HAP-1 (cell line): ENCODE measurements around the gene HDAC4.
"Not testable (repeated sequence)": the region's sequence is repeated elsewhere in the genome, so short reads cannot be mapped to it uniquely, and the experiment has no call there.

Experiments
- DNase-seq, 2 experiments: peaks; one replicate each; pipeline ENCODE4 v3.0.0-alpha.2; 2016 to 2020; ENCODE audit warnings: low spot score in 2 of 2
- H3K27me3 ChIP-seq: fragments of 250-450 bp; sonication (Bioruptor Pico); 2 replicates; pipeline ENCODE4 v1.5.1; 2020; ENCODE audit warnings: low read depth, mild to moderate bottlenecking, moderate library complexity
- H3K36me3 ChIP-seq: fragments of 250-450 bp; sonication (Bioruptor Pico); replicated peaks from 2 replicates; pipeline ENCODE4 v1.5.1; 2020; ENCODE audit warnings: mild to moderate bottlenecking
- H3K4me1 ChIP-seq: fragments of 250-450 bp; sonication (Bioruptor Pico); 2 replicates; pipeline ENCODE4 v1.5.1; 2020; ENCODE audit warnings: mild to moderate bottlenecking
- H3K4me3 ChIP-seq: fragments of 250-450 bp; sonication (Bioruptor Pico); 2 replicates; pipeline ENCODE4 v1.5.1; 2020; ENCODE audit warnings: mild to moderate bottlenecking, moderate library complexity
- H3K9me3 ChIP-seq: fragments of 250-450 bp; sonication (Bioruptor Pico); 2 replicates; pipeline ENCODE4 v1.5.1; 2020; ENCODE audit warnings: mild to moderate bottlenecking, moderate library complexity
- in situ Hi-C: fragments of 300-500 bp; cut with MboI; formaldehyde crosslinking; loops from 3 replicates; pipeline ENCODE4 v1.14.3; 2020; ENCODE audit warnings: low sequenced_read_pairs, inconsistent platforms, mixed read lengths

Gene HDAC4

GRCh38 chr2:239400596-239401066 lies at the start of gene HDAC4:
TSS of gene HDAC4 (minus strand) at chr2:239401020. CDS start at chr2:239352699, 48,321 bp downstream.
- in situ Hi-C loops: no loop called here
- no peak for DNase-seq
- Histone ChIP-seq H3K9me3 (no peaks in the 10 kb centered on the region), H3K27me3 (no peaks in the 10 kb centered on the region), H3K4me1 (peaks cover 30% of the 10 kb centered on the region), H3K36me3 (no peaks in the 10 kb centered on the region), H3K4me3 (peak within 1 kb of the TSS; percentile 74)

DNA sequence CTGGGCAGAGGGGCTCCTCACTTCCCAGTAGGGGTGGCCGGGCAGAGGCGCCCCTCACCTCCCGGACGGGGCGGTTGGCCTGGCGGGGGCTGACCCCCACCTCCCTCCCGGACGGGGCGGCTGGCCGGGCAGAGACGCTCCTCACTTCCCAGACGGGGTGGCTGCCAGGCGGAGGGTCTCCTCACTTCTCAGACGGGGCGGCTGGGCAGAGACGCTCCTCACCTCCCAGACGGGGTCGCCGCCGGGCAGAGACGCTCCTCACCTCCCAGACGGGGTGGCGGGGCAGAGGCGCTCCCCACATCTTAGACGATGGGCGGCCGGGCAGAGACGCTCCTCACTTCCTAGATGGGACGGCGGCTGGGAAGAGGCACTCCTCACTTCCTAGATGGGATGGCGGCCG lies 48.6 kb upstream of the HDAC4 start:
- H3K27me3 ChIP-seq, in situ Hi-C loops, H3K4me1 ChIP-seq, H3K36me3 ChIP-seq, H3K4me3 ChIP-seq, H3K9me3 ChIP-seq, DNase-seq: not testable (repeated sequence)

DNA sequence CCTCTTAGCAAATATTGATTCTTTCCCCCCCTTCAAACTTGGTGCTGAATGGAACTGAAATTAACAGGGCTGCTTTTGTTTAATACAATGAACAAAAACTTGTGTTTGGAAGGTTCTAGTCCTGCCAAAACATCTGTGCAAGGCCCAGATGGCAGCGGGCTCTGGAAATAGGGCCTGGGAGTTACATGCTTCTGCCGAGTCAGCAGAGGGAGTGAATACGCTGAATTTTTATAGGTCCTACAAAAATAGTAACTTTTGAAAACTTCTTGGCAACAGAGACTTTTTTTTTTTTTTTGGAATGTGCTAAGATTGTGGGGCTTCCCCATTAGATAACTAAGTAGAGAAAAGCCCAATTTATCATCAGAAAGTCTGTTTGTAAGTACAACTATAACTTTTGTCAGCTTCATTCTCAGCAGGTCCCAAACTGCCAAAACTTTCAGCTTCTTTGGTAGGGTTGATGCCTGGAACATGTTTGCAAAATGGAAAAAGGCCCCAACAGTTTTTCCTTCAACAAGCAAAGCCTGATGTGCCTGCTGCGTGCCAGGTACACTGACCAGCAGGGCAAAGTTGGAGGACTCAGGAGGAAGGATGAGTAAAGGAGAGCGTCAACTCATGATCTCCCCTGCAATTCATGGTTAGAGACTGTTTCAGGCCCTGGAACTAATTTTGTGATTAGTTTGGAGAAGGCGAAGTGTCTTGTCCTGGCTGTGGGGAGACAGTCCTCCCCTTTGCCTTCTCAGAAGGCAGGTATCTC lies 45.1 kb upstream of the HDAC4 start:
- DNase-seq: no peak
- Histone ChIP-seq H3K4me1 (no peaks in the 10 kb centered on the region; the same call in 1 of the 2 replicates), H3K36me3 (no peaks in the 10 kb centered on the region), H3K27me3 (peaks cover 11% of the 10 kb centered on the region), H3K9me3 (no peaks in the 10 kb centered on the region; the same call in 1 of the 2 replicates), H3K4me3 (no peak overlapping the region)
- in situ Hi-C loops: no loop called here

DNA sequence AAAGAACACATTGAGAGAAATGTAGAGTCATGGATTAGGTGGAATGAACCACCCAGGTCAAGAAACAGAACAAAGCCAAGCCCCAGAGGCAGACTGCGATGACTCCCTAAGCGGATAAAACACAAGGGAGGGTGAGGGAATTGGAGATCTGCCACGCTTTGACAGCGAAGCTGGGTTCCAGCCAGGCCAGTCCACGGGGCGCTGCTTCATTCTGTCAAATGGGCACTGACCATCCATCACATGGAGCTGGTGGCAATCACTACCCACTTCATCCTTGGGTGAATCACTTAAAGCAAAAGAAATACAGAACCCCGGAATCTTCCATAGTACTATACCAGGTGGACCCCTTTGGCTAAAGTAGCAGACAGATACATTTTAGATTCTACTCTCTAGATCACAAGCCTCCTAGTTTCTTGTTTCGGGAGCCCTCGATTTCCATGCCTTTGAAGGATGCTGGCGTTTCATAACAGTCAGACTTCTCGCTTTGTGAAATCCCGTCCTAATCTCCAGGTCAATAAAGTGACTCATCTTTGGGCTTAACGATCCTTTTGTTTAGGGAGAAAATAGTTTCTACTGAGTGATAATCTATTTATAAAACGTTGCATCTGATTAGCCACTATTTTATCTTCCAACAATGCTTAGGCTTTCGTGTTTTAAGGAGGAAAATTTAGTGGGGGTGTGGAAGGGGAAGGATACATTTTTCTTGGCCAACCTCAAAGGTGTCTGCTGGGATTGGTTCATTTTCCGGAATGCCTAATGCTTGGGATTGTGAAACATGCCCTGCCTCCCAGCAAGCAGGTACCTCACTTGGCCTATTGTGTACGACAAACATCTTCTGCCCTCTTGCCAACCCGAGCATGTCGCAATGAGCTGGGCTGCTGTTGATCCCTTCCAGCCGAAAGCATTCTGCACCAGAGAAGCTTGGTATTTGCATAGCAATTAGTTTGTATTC lies 44.1 kb upstream of the HDAC4 start:
- Histone ChIP-seq H3K27me3 (peaks cover 17% of the 10 kb centered on the region), H3K4me3 (no peak overlapping the region), H3K36me3 (no peaks in the 10 kb centered on the region), H3K9me3 (no peaks in the 10 kb centered on the region; the same call in 1 of the 2 replicates), H3K4me1 (no peaks in the 10 kb centered on the region; the same call in 1 of the 2 replicates)
- in situ Hi-C loops: no loop called here
- DNase-seq: peak; percentile 24 to 33

DNA sequence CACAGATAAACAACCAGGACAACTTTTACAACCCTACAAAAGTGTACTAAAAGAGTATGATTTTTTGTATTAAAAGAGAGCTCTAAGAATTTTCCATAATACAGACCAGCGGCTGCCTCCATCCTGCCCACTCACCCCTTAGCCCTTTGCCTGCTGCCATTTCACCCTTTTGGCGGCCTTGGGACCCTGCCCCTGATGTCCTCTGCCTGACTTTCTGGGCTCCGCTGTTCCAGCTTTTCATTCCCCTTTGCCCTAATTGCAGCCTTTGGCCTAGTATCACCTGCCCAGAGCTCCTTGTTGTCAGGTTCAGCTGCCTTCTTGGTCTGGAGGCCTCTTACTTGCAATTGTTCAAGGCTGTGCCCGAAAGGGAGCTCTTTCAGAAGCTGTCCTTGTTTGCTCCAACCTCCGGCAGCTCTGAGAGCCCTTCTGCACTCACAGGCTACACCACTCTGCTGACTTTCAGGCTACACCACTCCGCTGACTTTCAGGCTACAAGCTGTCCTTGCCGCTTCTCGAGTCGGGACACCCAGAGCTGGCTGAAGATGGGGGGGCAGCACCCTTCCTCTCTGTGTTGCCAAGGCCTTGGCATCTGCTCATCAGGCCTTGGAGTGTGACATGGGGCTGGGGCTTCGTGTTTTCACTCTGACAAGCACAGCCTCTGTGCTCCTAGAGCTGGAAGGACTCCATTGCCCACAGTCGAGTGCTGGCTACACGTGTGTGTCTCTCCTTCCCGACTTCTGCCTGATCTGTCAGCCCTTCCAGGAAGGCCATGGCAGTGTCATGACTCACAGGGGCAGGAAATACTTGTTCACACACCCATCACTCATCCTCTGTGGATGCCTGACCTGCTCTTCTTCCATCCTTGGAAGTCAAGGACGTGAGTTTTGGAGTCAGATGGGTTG lies 43.1 kb upstream of the HDAC4 start:
- no peaks in the 10 kb centered on the region for H3K36me3 ChIP-seq
- no peak overlapping the region for H3K4me3 ChIP-seq
- no peaks in the 10 kb centered on the region; the same call in 1 of the 2 replicates for H3K4me1 ChIP-seq
- no peak for DNase-seq
- H3K27me3 ChIP-seq: peaks cover 19% of the 10 kb centered on the region
- no peaks in the 10 kb centered on the region; the same call in 1 of the 2 replicates for H3K9me3 ChIP-seq
- in situ Hi-C loops: no loop called here

DNA sequence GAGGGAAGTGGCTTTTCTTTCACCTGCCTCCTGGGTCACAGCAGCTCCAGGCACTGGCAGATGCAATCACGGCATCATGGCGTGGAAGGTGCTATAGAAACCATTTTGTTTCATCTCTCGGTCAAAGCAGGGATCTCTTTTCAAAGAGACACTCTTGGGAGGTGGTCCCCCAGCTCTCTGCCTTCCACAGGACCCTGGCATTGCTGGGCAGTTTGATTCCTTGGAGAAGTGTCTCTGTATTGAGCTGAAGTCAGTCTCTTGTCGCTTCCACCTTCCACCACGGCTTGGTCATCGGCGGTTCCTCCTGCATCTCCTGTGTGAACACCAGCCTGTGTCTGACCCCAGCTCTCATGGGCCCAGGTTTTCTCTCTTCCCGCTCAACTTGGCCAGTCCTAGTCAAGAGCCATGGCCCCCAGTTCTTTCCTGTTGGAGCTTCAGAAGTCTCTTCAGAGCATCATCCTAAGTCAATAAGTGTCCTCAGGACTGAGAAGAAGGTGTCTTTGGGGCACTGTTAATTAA lies 42.3 kb upstream of the HDAC4 start:
- Histone ChIP-seq H3K4me3 (no peak overlapping the region), H3K9me3 (no peaks in the 10 kb centered on the region; the same call in 1 of the 2 replicates), H3K36me3 (no peaks in the 10 kb centered on the region), H3K27me3 (peaks cover 20% of the 10 kb centered on the region), H3K4me1 (no peaks in the 10 kb centered on the region; the same call in 1 of the 2 replicates)
- in situ Hi-C loops: no loop called here
- DNase-seq: no peak

DNA sequence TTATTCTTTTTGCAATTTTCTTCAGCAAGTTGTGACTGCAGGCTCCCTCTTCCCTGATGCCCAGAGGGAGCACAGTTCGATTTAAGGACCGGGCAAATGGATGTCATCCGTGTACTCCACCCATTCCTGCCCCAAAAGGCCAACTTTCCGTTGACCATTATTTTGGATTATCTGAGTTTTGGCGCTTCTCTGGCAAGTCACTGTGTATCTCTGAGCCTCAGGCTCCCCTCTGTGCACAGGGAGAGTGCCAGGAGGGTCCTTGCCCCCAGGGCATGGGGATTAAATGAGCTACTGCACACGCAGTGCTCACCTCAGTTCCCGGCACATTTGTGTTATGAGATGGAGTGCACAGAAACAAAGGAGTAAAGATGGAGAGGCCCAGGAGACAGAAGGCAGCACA lies 41.4 kb upstream of the HDAC4 start:
- DNase-seq: no peak
- H3K36me3 ChIP-seq: no peaks in the 10 kb centered on the region
- H3K9me3 ChIP-seq: no peaks in the 10 kb centered on the region; the same call in 1 of the 2 replicates
- peaks cover 20% of the 10 kb centered on the region for H3K27me3 ChIP-seq
- in situ Hi-C loops: no loop called here
- no peak overlapping the region for H3K4me3 ChIP-seq
- H3K4me1 ChIP-seq: no peaks in the 10 kb centered on the region; the same call in 1 of the 2 replicates

GRCh38 chr2:239441261-239442078 lies 40.6 kb upstream of the HDAC4 start:
- no peaks in the 10 kb centered on the region; the same call in 1 of the 2 replicates for H3K4me1 ChIP-seq
- no peak overlapping the region for H3K4me3 ChIP-seq
- H3K36me3 ChIP-seq: no peaks in the 10 kb centered on the region
- DNase-seq: no peak
- in situ Hi-C loops: no loop called here
- peaks cover 20% of the 10 kb centered on the region for H3K27me3 ChIP-seq
- no peaks in the 10 kb centered on the region; the same call in 1 of the 2 replicates for H3K9me3 ChIP-seq

DNA sequence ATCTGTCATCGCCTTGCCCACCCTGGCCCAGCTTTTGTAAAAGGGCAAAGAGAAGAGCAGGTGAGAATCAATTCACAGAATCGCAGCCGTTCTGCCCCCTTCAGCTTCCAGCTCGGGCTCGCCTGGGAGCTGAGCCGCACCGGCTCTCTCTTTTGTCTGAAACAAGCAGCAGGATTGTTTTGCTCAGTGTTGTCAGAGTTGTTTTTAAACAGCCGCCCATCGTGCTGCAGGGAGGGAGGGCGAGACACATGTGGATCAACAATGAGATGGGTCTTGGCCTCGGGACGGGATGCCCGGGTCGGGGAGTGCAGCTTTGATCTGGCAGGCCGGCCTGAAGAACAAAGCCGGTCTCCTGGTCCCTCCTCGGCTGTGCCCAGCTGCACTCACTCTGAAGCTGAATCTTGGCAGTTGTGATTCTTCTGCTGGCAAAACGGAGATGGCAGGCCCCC lies 39.7 kb upstream of the HDAC4 start:
- no peak for DNase-seq
- Histone ChIP-seq H3K36me3 (no peaks in the 10 kb centered on the region), H3K9me3 (no peaks in the 10 kb centered on the region), H3K27me3 (peaks cover 20% of the 10 kb centered on the region), H3K4me1 (no peaks in the 10 kb centered on the region; the same call in 1 of the 2 replicates), H3K4me3 (no peak overlapping the region)
- in situ Hi-C loops: no loop called here

DNA sequence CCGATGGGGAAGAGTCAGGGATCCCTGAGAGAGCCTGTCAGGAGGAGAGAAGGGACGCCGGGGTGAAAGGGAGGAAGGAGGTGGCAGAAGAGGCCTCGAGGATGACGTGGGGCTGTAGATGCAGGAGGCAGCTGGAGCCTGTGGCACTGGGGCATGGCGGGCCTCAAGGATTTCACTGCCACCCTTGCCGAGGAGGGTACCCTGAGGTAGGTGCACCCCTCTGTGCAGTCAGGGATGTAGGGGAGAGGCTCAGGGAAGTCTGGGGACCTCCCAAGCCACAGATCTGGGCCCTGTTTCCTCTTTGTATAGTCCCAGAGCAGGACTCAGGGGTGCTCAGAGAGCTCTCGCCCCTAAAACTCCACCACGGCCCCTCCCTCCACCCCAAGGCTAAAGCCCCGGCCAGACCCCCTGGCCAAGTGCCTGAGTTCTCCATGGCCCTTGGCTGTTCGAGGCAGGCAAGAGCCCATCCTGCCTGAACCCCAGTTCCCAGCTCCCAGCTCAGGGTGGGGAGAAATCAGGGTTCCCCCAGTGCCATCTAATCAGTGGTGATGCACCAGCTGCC lies 39.0 kb upstream of the HDAC4 start:
- no peaks in the 10 kb centered on the region for H3K36me3 ChIP-seq
- no peaks in the 10 kb centered on the region for H3K9me3 ChIP-seq
- H3K4me1 ChIP-seq: no peaks in the 10 kb centered on the region; the same call in 1 of the 2 replicates
- DNase-seq: no peak
- peaks cover 20% of the 10 kb centered on the region for H3K27me3 ChIP-seq
- no peak overlapping the region for H3K4me3 ChIP-seq
- in situ Hi-C loops: no loop called here

DNA sequence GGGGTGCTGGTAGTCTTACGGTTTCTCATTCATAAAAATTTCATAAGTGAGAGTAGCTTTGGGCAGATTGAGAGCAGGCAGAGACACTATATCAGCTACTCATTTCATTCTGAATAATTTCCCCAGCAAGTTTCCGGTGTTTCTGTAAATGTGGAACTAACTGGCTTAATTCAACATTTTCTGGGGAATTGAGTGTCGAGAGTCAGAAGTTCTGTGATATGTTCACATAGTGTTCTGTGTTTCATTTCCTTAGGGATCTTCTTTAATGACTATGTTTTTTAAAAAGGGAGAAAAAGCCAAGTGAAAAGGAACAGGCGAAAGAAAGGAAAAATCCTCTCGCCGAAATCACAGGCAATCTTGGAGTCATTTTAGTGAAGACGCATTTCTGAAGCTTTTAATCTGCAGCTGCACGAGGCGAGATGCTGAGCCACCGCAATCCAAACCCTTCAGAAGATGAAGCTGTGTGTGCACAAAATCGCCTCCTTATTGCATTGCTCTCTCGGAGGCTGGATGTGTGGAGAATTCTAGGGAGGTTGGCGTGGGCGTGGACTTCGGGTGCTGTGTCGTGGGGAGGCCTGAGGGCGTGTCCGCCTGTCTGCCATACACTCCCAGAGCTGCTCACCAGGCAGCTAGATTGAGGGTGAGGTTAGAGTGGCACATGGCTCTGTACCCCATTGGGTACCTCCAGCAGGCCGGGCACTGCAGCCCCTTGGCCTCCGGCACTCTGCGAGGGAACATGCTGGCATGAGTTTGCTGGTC lies 38.4 kb upstream of the HDAC4 start:
- Histone ChIP-seq H3K36me3 (no peaks in the 10 kb centered on the region), H3K4me3 (no peak overlapping the region), H3K4me1 (no peaks in the 10 kb centered on the region), H3K27me3 (peaks cover 20% of the 10 kb centered on the region), H3K9me3 (no peaks in the 10 kb centered on the region)
- DNase-seq: no peak
- in situ Hi-C loops: no loop called here
